HepG2 (cell line): ENCODE results near the gene CDA. TPM values are rescaled to one million over a fixed set of nuclear protein-coding genes. Genes with fewer than 3 reads are reported as not detected.
A peak's percentile ranks its signal among the peaks of the same experiment; 100 is the strongest.

Experiments used
- AGO2 ChIP-seq: fragments of 200-400 bp; formaldehyde crosslinking; optimal IDR thresholded peaks from 2 replicates; pipeline ENCODE3; 2017; ENCODE audit warnings: mild to moderate bottlenecking, low read depth, low read length, moderate library complexity
- FOSL2 ChIP-seq: sonication (generic); formaldehyde crosslinking; IDR thresholded peaks from 2 replicates; pipeline ENCODE4 v1.4.0; 2020; ENCODE audit warnings: missing genetic modification reagents
- HDAC2 ChIP-seq: sonication (generic); formaldehyde crosslinking; IDR thresholded peaks from 2 replicates; pipeline ENCODE4 v1.4.0; 2020; ENCODE audit warnings: missing genetic modification reagents
- MIXL1 ChIP-seq: IDR thresholded peaks from 2 replicates; pipeline ENCODE4 v1.6.1; 2016
- MLX ChIP-seq: IDR thresholded peaks from 2 replicates; pipeline ENCODE4 v1.6.1; 2016
- NBN ChIP-seq: fragments of 450-650 bp; conservative IDR thresholded peaks from 2 replicates; pipeline ENCODE4 v1.6.1; 2017
- POLR2A ChIP-seq, 2 experiments: IDR thresholded peaks; 2 replicates each; pipeline ENCODE4 v1.6.1; 2011; ENCODE audit warnings: low read depth in 2 of 2, low read length in 2 of 2, mild to moderate bottlenecking in 1 of 2, moderate library complexity in 1 of 2; ENCODE audit not compliant: insufficient read depth in 1 of 2
- POLR2AphosphoS2 ChIP-seq: IDR thresholded peaks from 2 replicates; pipeline ENCODE4 v1.6.1; 2011; ENCODE audit warnings: low read depth, low read length, improper control_type of control experiment
- PRPF4 ChIP-seq: fragments of 200-400 bp; formaldehyde crosslinking; IDR thresholded peaks from 2 replicates; pipeline ENCODE4 v1.6.1; 2016; ENCODE audit warnings: low read length, low read depth; ENCODE audit not compliant: poor library complexity, severe bottlenecking
- RFXANK ChIP-seq: IDR thresholded peaks from 2 replicates; pipeline ENCODE4 v1.6.1; 2016
- RFXAP ChIP-seq: sonication (generic); formaldehyde crosslinking; IDR thresholded peaks from 2 replicates; pipeline ENCODE4 v1.4.0; 2020; ENCODE audit warnings: missing genetic modification reagents, borderline replicate concordance
- ZBTB1 ChIP-seq: sonication (generic); formaldehyde crosslinking; IDR thresholded peaks from 2 replicates; pipeline ENCODE4 v1.4.0; 2020; ENCODE audit warnings: missing genetic modification reagents, borderline replicate concordance
- ZNF318 ChIP-seq: sonication (generic); formaldehyde crosslinking; IDR thresholded peaks from 2 replicates; pipeline ENCODE4 v1.4.0; 2020; ENCODE audit warnings: mild to moderate bottlenecking, missing genetic modification reagents
- ZNF326 ChIP-seq: sonication (generic); formaldehyde crosslinking; IDR thresholded peaks from 2 replicates; pipeline ENCODE4 v1.4.0; 2020; ENCODE audit warnings: missing genetic modification reagents, borderline replicate concordance
- ZNF567 ChIP-seq: sonication (generic); formaldehyde crosslinking; IDR thresholded peaks from 2 replicates; pipeline ENCODE4 v1.8.1; 2023; ENCODE audit warnings: mild to moderate bottlenecking, missing genetic modification reagents, borderline replicate concordance
- ZNF619 ChIP-seq: sonication (generic); formaldehyde crosslinking; IDR thresholded peaks from 2 replicates; pipeline ENCODE4 v1.4.0; 2020; ENCODE audit warnings: mild to moderate bottlenecking, missing genetic modification reagents
- ZNF761 ChIP-seq: sonication (generic); formaldehyde crosslinking; conservative IDR thresholded peaks from 2 replicates; pipeline ENCODE4 v1.4.0; 2020; ENCODE audit warnings: mild to moderate bottlenecking, missing genetic modification reagents
- ZNF781 ChIP-seq: sonication (generic); formaldehyde crosslinking; IDR thresholded peaks from 2 replicates; pipeline ENCODE4 v1.5.1; 2020; ENCODE audit warnings: borderline replicate concordance, mild to moderate bottlenecking, missing genetic modification reagents; ENCODE audit errors: not compliant biosample characterization
- polyA plus RNA-seq, 8 experiments: library from polyadenylated mRNA; depleted of rRNA in 3 of 8; stranded (reverse) in 7 of 8; unstranded in 1 of 8; fragments of >200 nt; fragmentation: Illumina TruSeq in 4 of 8; extraction: Trizol in 4 of 8; gene quantifications; 2 replicates each; pipeline versions ENCODE4 v1.2.1 to v1.2.3, GENCODE V29; 2011 to 2016; ENCODE audit warnings: low read depth in 4 of 8, missing spikeins in 1 of 8, mixed read lengths in 1 of 8; ENCODE audit not compliant: insufficient read depth in 1 of 8
- total RNA-seq, 5 experiments: library from RNA; depleted of rRNA; stranded (reverse); fragments of >200 nt; fragmentation: Illumina TruSeq; extraction: Trizol; gene quantifications; 2 replicates each; pipeline ENCODE4 v1.2.3, GENCODE V29; 2016; ENCODE audit warnings: low read depth in 1 of 5
- TF ChIP-seq, protein P1 (sequence below): sonication (generic); formaldehyde crosslinking; IDR thresholded peaks from 2 replicates; pipeline ENCODE4 v1.4.0; 2020; ENCODE audit warnings: mild to moderate bottlenecking, missing genetic modification reagents

The CDA gene
- total and polyA plus RNA-seq, 2 of the 13 experiments (the other 11 are each of a cell fraction or from before 2014, with no cell fraction given) = 0.66 to 2.1 TPM

DNA sequence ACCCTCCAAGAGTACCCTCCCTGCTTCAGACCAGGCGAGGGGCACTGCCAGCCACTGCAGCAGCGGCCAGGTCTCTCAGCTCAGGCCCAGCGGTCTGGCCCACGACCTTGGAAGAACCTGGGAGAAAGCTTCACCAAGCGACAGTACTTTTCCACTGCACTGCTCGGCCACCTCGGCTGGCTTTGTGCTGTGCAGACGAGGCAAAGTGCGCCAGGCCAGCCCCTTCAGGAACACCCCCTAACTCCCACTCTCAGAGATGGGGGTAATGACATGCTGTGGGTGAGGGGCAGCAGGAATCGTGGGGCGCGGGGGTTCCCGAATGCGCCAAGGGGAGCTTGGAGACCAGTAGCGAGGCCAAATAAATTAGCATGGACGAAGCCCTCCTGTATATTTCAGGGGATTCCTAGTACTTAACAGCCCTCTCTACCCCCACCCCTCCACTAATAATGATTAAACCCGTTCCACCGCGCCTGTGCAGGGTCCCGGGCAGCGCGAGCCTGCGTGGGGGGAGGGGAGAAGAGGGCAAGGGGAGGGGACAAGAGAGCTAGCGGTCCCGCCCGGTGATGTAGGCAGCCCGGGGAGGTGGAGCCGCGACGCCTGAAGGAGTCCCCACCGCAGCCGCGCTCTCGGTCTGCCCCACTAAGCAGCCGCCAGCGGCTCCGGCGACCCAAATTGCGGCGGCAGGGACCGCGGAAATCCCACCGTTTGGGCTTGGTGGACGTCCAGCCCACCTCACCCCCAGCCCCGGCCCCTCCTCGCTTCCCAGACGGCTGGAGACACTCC is 36.8 kb upstream of the CDA start, which contains the start of gene FAM43B (continued):
- TF ChIP-seq ZNF318 (CRISPR knock-in tag) (no peak), PRPF4 (peak; percentile 93), RFXANK (CRISPR knock-in tag) (no peak), ZBTB1 (CRISPR knock-in tag) (no peak), ZNF781 (no peak), MLX (CRISPR knock-in tag) (no peak), NBN (no peak), POLR2A (IDR thresholded peaks at IDR 0.05; ENCODE audit: insufficient read depth in 1 of 2, low read depth in 2 of 2, low read length in 2 of 2) (peak; percentile 95 to 96), ZNF761 (CRISPR knock-in tag) (no peak), AGO2 (no peak), ZNF619 (CRISPR knock-in tag) (no peak), POLR2AphosphoS2 (no peak), ZNF326 (CRISPR knock-in tag) (no peak), ZNF567 (no peak; the same call in 1 of the 2 replicates), HDAC2 (no peak), RFXAP (CRISPR knock-in tag) (no peak; the same call in 1 of the 2 replicates), FOSL2 (no peak), MIXL1 (peak; percentile 51; the same call in 1 of the 2 replicates)
- TF ChIP-seq, protein P1, sequence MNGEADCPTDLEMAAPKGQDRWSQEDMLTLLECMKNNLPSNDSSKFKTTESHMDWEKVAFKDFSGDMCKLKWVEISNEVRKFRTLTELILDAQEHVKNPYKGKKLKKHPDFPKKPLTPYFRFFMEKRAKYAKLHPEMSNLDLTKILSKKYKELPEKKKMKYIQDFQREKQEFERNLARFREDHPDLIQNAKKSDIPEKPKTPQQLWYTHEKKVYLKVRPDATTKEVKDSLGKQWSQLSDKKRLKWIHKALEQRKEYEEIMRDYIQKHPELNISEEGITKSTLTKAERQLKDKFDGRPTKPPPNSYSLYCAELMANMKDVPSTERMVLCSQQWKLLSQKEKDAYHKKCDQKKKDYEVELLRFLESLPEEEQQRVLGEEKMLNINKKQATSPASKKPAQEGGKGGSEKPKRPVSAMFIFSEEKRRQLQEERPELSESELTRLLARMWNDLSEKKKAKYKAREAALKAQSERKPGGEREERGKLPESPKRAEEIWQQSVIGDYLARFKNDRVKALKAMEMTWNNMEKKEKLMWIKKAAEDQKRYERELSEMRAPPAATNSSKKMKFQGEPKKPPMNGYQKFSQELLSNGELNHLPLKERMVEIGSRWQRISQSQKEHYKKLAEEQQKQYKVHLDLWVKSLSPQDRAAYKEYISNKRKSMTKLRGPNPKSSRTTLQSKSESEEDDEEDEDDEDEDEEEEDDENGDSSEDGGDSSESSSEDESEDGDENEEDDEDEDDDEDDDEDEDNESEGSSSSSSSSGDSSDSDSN (CRISPR knock-in tag) = peak; percentile 72
